ENCODE results near the gene GSPT1.
"Not testable (repeated sequence)": the region's sequence is repeated elsewhere in the genome, so short reads cannot be mapped to it uniquely, and the experiment has no call there.

The GSPT1 gene

GRCh38 chr16:11915644-11916523 lies at the start of gene GSPT1:
GSPT1 (minus strand) TSS chr16:11915956; CDS start chr16:11915720, 236 bp downstream.
- Mint-ChIP-seq H3K27ac (peak within 1 kb of the TSS; percentile 98), H3K4me1 (ENCODE audit: low read depth) (peaks cover 41% of the 10 kb centered on the region), H3K27me3 (no peaks in the 10 kb centered on the region), H3K9me3 (no peaks in the 10 kb centered on the region), H3K36me3 (ENCODE audit: low read depth) (peaks cover 32% of the 10 kb centered on the region), H3K4me3 (peak within 1 kb of the TSS; percentile 99)

GRCh38 chr16:11964761-11965551 lies 49.2 kb upstream of the GSPT1 start, which contains the start of gene TNFRSF17:
TNFRSF17 (plus strand) TSS chr16:11965210; CDS start chr16:11965325, 115 bp downstream.
- H3K4me3 Mint-ChIP-seq, result peak within 1 kb of the TSS; percentile 12
- peak within 1 kb of the TSS; percentile 52 for H3K27ac Mint-ChIP-seq
- no peaks in the 10 kb centered on the region for H3K27me3 Mint-ChIP-seq
- H3K4me1 Mint-ChIP-seq (ENCODE audit: low read depth), result peaks cover 13% of the 10 kb centered on the region
- H3K9me3 Mint-ChIP-seq, result no peaks in the 10 kb centered on the region
- H3K36me3 Mint-ChIP-seq (ENCODE audit: low read depth), result no peaks in the 10 kb centered on the region

- Mint-ChIP-seq H3K4me3 (no peak overlapping the region), H3K4me1 (ENCODE audit: low read depth) (peaks cover 13% of the 10 kb centered on the region), H3K36me3 (ENCODE audit: low read depth) (no peaks in the 10 kb centered on the region), H3K27ac (no peak overlapping the region), H3K9me3 (no peaks in the 10 kb centered on the region), H3K27me3 (no peaks in the 10 kb centered on the region)
Measured at GRCh38 chr16:11963706-11964105, 48.0 kb upstream of the GSPT1 start.

GRCh38 chr16:11962978-11963377 lies 47.2 kb upstream of the GSPT1 start:
- H3K4me3 Mint-ChIP-seq; H3K27me3 Mint-ChIP-seq; H3K27ac Mint-ChIP-seq; H3K9me3 Mint-ChIP-seq; H3K36me3 Mint-ChIP-seq (ENCODE audit: low read depth): not testable (repeated sequence)
- peaks cover 13% of the 10 kb centered on the region for H3K4me1 Mint-ChIP-seq (ENCODE audit: low read depth)

- H3K27ac Mint-ChIP-seq; H3K9me3 Mint-ChIP-seq; H3K4me3 Mint-ChIP-seq; H3K27me3 Mint-ChIP-seq; H3K36me3 Mint-ChIP-seq (ENCODE audit: low read depth): not testable (repeated sequence)
- peaks cover 11% of the 10 kb centered on the region for H3K4me1 Mint-ChIP-seq (ENCODE audit: low read depth)
Measured at GRCh38 chr16:11962457-11962856, 46.7 kb upstream of the GSPT1 start.

GRCh38 chr16:11957591-11958395 lies 42.0 kb upstream of the GSPT1 start:
- Mint-ChIP-seq H3K36me3 (ENCODE audit: low read depth) (no peaks in the 10 kb centered on the region), H3K4me1 (ENCODE audit: low read depth) (no peaks in the 10 kb centered on the region), H3K4me3 (no peak overlapping the region), H3K27ac (no peak overlapping the region), H3K27me3 (no peaks in the 10 kb centered on the region), H3K9me3 (no peaks in the 10 kb centered on the region)

- H3K9me3 Mint-ChIP-seq, result no peaks in the 10 kb centered on the region
- H3K4me1 Mint-ChIP-seq (ENCODE audit: low read depth), result no peaks in the 10 kb centered on the region
- no peak overlapping the region for H3K4me3 Mint-ChIP-seq
- no peak overlapping the region for H3K27ac Mint-ChIP-seq
- H3K36me3 Mint-ChIP-seq (ENCODE audit: low read depth), result no peaks in the 10 kb centered on the region
- no peaks in the 10 kb centered on the region for H3K27me3 Mint-ChIP-seq
Measured at GRCh38 chr16:11956558-11956957, 40.8 kb upstream of the GSPT1 start.

- H3K27ac Mint-ChIP-seq, result no peak overlapping the region
- no peaks in the 10 kb centered on the region for H3K4me1 Mint-ChIP-seq (ENCODE audit: low read depth)
- no peaks in the 10 kb centered on the region for H3K36me3 Mint-ChIP-seq (ENCODE audit: low read depth)
- H3K27me3 Mint-ChIP-seq, result no peaks in the 10 kb centered on the region
- H3K4me3 Mint-ChIP-seq, result no peak overlapping the region
- H3K9me3 Mint-ChIP-seq, result no peaks in the 10 kb centered on the region
Measured at GRCh38 chr16:11955713-11956123, 40.0 kb upstream of the GSPT1 start.

GRCh38 chr16:11953576-11953975 lies 37.8 kb upstream of the GSPT1 start:
- not testable (repeated sequence) for H3K36me3 Mint-ChIP-seq (ENCODE audit: low read depth); H3K9me3 Mint-ChIP-seq; H3K4me1 Mint-ChIP-seq (ENCODE audit: low read depth); H3K4me3 Mint-ChIP-seq; H3K27ac Mint-ChIP-seq; H3K27me3 Mint-ChIP-seq

- Mint-ChIP-seq H3K4me3 (no peak overlapping the region), H3K36me3 (ENCODE audit: low read depth) (no peaks in the 10 kb centered on the region), H3K4me1 (ENCODE audit: low read depth) (no peaks in the 10 kb centered on the region), H3K27ac (no peak overlapping the region), H3K27me3 (no peaks in the 10 kb centered on the region), H3K9me3 (no peaks in the 10 kb centered on the region)
Measured at GRCh38 chr16:11950388-11950787, 34.6 kb upstream of the GSPT1 start.

- Mint-ChIP-seq H3K27ac (no peak overlapping the region), H3K36me3 (ENCODE audit: low read depth) (no peaks in the 10 kb centered on the region), H3K27me3 (no peaks in the 10 kb centered on the region), H3K4me1 (ENCODE audit: low read depth) (no peaks in the 10 kb centered on the region), H3K4me3 (no peak overlapping the region), H3K9me3 (no peaks in the 10 kb centered on the region)
Measured at GRCh38 chr16:11949527-11949926, 33.8 kb upstream of the GSPT1 start.

GRCh38 chr16:11948819-11949218 lies 33.1 kb upstream of the GSPT1 start:
- Mint-ChIP-seq H3K9me3 (no peaks in the 10 kb centered on the region), H3K4me3 (no peak overlapping the region), H3K27ac (no peak overlapping the region), H3K36me3 (ENCODE audit: low read depth) (no peaks in the 10 kb centered on the region), H3K27me3 (no peaks in the 10 kb centered on the region), H3K4me1 (ENCODE audit: low read depth) (no peaks in the 10 kb centered on the region)

- Mint-ChIP-seq H3K9me3 (no peaks in the 10 kb centered on the region), H3K27ac (no peak overlapping the region), H3K4me1 (ENCODE audit: low read depth) (no peaks in the 10 kb centered on the region), H3K4me3 (no peak overlapping the region), H3K27me3 (no peaks in the 10 kb centered on the region), H3K36me3 (ENCODE audit: low read depth) (no peaks in the 10 kb centered on the region)
Measured at GRCh38 chr16:11946433-11946832, 30.7 kb upstream of the GSPT1 start.

GRCh38 chr16:11941945-11942344 lies 26.2 kb upstream of the GSPT1 start, which contains the start of gene NPIPB2:
NPIPB2 (minus strand) TSS chr16:11942045; CDS start chr16:11942045, 0 bp downstream.
- not testable (repeated sequence) for H3K27ac Mint-ChIP-seq; H3K36me3 Mint-ChIP-seq (ENCODE audit: low read depth); H3K27me3 Mint-ChIP-seq; H3K9me3 Mint-ChIP-seq; H3K4me3 Mint-ChIP-seq; H3K4me1 Mint-ChIP-seq (ENCODE audit: low read depth)

- H3K4me3 Mint-ChIP-seq; H3K27me3 Mint-ChIP-seq; H3K4me1 Mint-ChIP-seq (ENCODE audit: low read depth); H3K27ac Mint-ChIP-seq; H3K36me3 Mint-ChIP-seq (ENCODE audit: low read depth); H3K9me3 Mint-ChIP-seq: not testable (repeated sequence)
Measured at GRCh38 chr16:11927350-11927749, 11.6 kb upstream of the GSPT1 start.

All from stimulated activated naive CD8-positive, alpha-beta T cell treated with anti-CD3 and anti-CD28 coated beads, Interleukin-15, Interleukin-2, amounts not matched to agents 100 ng/mL and 50 ng/mL, for 24 hours (primary cell).